ENCODE measurements around the gene AUTS2.

GRCh38 chr7:69775231-69775771, 177.0 kb downstream of the AUTS2 start:
- TF ChIP-seq ZNF274 (IDR thresholded peaks at IDR 0.05; ENCODE audit: low read depth, low read length) (no peak), SUZ12 (IDR thresholded peaks at IDR 0.05; ENCODE audit: extremely low read depth, insufficient read depth, insufficient read length) (no peak), YY1 (IDR thresholded peaks at IDR 0.05; ENCODE audit: insufficient read depth, insufficient read length) (no peak)
